HG03460 (cell line): ENCODE data around the gene DHRS4.
A peak's percentile ranks its signal among the peaks of the same experiment; 100 is the strongest.
"Not testable (repeated sequence)": the region's sequence is repeated elsewhere in the genome, so short reads cannot be mapped to it uniquely, and the experiment has no call there.

Experiments
- ATAC-seq: cut with Tn5 transposase; IDR thresholded peaks from one replicate; pipeline ENCODE4 v1.9.1; 2021; ENCODE audit not compliant: unreplicated experiment

DHRS4 gene

DNA sequence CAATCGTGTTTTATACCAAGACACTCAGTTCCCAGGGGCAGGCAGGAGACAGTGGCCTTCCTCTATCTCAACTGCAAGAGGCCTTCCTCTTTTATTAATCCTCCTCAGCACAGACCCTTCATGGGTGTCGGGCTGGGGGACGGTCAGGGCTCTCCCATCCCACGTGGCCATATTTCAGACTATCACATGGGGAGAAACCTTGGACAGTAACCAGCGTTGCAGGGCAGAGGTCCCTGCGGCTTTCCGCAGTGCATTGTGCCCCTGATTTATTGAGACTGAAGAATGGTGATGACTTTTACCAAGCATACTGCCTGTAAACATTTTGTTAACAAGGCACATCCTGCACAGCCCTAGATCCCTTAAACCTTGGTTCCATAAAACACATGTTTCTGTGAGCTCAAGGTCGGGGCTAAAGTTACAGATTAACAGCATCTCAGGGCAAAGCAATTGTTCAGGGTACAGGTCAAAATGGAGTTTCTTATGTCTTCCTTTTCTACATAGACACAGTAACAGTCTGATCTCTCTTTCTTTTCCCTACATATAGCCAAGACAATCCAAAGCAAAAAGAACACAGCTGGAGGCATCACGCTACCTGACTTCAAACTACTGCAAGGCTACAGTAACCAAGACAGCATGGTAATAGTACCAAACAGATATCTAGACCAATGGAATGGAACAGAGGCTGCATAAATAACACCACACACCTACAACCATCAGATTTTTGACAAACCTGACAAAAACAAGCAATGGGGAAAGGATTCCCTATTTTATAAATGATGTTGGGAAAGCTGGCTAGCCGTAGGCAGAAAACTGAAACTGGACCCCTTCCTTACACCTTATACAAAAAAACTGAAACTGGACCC lies 28.6 kb downstream of the DHRS4 start:
- ATAC-seq: not testable (repeated sequence)

GRCh38 chr14:23984891-23985602 lies 31.5 kb downstream of the DHRS4 start:
- ATAC-seq: no peak

DNA sequence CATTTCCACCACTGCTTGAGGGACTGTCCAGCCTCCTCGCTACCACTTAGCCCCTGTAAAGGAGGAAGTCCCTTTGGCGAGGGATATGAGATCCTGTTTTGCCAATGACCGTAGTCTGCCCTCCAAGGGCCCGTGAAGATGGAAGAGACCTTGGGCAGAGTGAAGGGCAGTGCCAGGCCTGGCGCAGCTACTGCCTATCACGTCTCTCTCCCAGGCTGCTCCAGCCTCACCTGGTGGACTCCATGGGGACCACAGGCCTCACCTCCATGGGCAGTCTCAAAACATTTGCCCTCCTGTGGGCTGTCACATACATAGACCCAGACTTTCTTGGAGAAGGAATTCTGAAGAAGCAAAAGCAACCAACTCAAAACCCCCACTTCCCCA lies 34.6 kb downstream of the DHRS4 start:
- ATAC-seq: not testable (repeated sequence)

- peak; percentile 93 for ATAC-seq
Measured at GRCh38 chr14:23988607-23989363, 35.2 kb downstream of the DHRS4 start, which contains the start of gene DHRS4L2. TSS of gene DHRS4L2 (plus strand) at chr14:23988929. CDS start at chr14:23988948, 19 bp downstream.

GRCh38 chr14:23989734-23990445 lies 36.3 kb downstream of the DHRS4 start:
- ATAC-seq: not testable (repeated sequence)

DNA sequence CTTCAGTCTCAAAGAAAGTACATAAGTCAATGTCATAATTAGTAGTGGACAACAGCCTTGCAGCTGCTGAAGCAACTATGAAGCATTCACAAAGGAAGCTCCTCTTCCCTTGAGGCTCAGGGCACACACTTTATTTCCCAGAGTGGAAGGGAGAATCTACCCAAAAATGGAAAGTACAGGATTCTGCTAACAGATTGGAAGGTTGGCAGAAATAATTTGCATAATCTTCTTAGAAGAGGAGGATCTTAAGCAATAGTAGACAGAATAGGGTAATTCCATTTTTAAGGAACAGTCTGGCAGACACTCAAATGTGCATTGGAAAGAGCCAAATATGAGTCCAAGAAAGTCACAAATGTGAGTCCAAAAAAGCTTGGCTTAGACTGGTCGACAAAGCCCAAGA lies 37.4 kb downstream of the DHRS4 start:
- not testable (repeated sequence) for ATAC-seq

- not testable (repeated sequence) for ATAC-seq
Measured at GRCh38 chr14:23993042-23993441, 39.5 kb downstream of the DHRS4 start.

GRCh38 chr14:23996009-23996408 lies 42.4 kb downstream of the DHRS4 start:
- ATAC-seq: not testable (repeated sequence)

DNA sequence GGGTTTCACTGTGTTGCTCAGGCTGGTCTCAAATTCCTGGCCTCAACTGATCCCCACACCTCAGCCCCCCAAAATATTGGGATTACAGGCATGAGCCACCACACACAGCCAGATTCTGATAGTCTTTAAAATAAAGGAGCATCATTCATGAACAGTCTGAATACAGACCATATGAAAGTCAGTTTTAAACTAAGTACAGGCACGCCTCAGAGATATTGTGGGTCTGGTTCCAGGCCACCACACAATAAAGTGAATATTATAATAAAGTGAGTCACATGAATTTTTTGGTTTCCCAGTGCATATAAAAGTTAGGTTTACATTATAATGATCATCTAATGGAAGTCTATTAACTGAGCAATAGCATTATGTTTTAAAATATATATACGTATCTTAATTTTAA lies 43.3 kb downstream of the DHRS4 start:
- not testable (repeated sequence) for ATAC-seq

GRCh38 chr14:23999640-24000039 lies 46.1 kb downstream of the DHRS4 start:
- ATAC-seq: not testable (repeated sequence)

DNA sequence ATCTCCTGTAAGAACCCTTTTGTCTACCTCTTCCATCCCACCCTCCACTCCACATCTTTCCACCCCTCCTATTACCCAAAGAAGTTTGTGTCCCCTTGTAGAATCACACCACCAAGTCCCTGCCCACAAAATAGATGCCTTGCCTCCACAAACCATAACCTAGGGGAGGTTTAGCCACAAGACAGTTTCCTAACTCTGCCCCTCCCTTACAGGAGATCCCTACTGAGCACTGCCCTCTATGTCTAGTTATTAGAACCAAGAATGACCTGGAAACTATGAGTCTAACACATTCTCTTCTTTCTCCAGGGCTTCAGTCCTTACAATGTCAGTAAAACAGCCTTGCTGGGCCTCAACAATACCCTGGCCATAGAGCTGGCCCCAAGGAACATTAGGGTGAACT lies 47.5 kb downstream of the DHRS4 start:
- ATAC-seq: not testable (repeated sequence)

GRCh38 chr14:24001679-24002078 lies 48.1 kb downstream of the DHRS4 start:
- not testable (repeated sequence) for ATAC-seq

DNA sequence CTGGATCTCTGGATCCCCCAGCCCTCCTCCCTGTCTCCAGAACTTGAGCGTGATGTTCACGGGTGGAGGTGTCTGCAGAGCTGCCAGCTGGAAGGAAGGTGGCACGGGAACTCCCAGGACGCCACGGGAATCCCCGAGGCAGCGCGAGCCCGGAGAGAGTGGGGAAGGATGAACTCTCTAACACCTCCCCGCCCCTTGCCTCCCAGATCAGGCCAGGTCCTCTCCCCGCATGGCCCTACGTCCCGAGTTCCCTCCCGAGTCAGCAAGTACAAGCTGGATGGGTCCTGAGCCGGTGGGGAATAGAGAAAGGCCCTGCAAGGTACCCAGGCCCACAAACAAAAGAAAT lies 52.9 kb downstream of the DHRS4 start:
- peak; percentile 35 for ATAC-seq

GRCh38 chr14:24006817-24007652 lies 53.5 kb downstream of the DHRS4 start:
- peak; percentile 78 for ATAC-seq

DNA sequence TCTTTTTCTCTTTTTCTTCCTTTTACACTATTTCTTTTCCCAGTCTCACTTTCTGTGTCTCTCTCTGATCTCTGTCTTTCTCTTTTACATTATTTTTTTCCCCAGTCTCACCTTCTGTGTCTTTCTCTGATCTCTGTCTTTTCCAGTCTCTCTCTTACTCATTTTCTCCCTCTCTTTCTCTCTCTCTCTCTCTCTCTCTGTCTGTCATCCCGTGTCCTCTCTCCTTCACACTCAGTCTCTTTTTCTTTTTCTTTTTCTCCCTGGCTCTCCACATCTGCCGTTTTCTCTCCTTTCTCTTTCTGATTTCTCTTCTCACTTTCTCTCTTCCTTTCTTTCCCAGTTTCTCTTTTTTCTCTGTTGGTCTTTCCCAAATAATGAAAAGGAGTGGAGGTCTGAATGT lies 57.5 kb downstream of the DHRS4 start:
- ATAC-seq: no peak

GRCh38 chr14:24012726-24013273 lies 59.2 kb downstream of the DHRS4 start:
- ATAC-seq: not testable (repeated sequence)

GRCh38 chr14:24013654-24014514 lies 60.3 kb downstream of the DHRS4 start:
- peak; percentile 54 for ATAC-seq

- not testable (repeated sequence) for ATAC-seq
Measured at GRCh38 chr14:24015745-24016144, 62.2 kb downstream of the DHRS4 start.
